K562 (cell line): ENCODE results near the gene ALG8. TPM values are rescaled to one million over a fixed set of nuclear protein-coding genes. Genes with fewer than 3 reads are reported as not detected.
A peak's percentile ranks its signal among the peaks of the same experiment; 100 is the strongest.

Experiments
- ATAC-seq: fragments of 200-7000 bp; cut with Tn5 transposase; 3 replicates; pipeline ENCODE4 v1.9.1; 2020; ENCODE audit warnings: moderate library complexity
- BruUV-seq: library from RNA; stranded (reverse); fragments of 400-500 nt; replicated peaks from 2 replicates; lab custom pipeline; 2021; lab: Mats Ljungman, UMichigan
- CTCF ChIA-PET: fragments of 300-600 bp; formaldehyde crosslinking; extraction: SDS; loops from one replicate; lab custom pipeline; 2021; ENCODE audit warnings: low intra/inter-chr PET ratio; lab: Yijun Ruan, JAX
- POLR2A ChIA-PET: fragments of 300-600, 350-650 bp; sonication (Branson Sonifier 250); formaldehyde crosslinking; extraction: SDS; loops from one replicate; lab custom pipeline; 2021; ENCODE audit warnings: antibody characterized with exemption, inconsistent platforms; lab: Yijun Ruan, JAX
- DNase-seq, 4 experiments: peaks; one replicate each; pipeline versions ENCODE4 v3.0.0 to v3.0.0-alpha.2; 2011 to 2018; ENCODE audit warnings: low spot score in 3 of 4, mixed read lengths in 3 of 4; ENCODE audit errors: extremely low read depth in 1 of 4
- FAIRE-seq: peaks from 2 replicates; lab custom pipeline; 2011; peaks lifted over from hg19 to GRCh38; lab: Jason Lieb, UNC
- H2AFZ ChIP-seq: 2 replicates; pipeline ENCODE4 v1.6.0; 2011; ENCODE audit warnings: low read depth, low read length, control low read depth, inconsistent platforms
- H3K27ac ChIP-seq: fragments of 200-600 bp; 3 replicates; pipeline ENCODE4 v1.8.0; 2011; ENCODE audit warnings: low read depth, mild to moderate bottlenecking, control low read depth, inconsistent platforms, low read length, moderate library complexity, mixed read lengths; ENCODE audit errors: extremely low read depth
- H3K27me3 ChIP-seq, 2 experiments: fragments of 300-600 bp in 1 of 2; 2 replicates in 1 of 2; 3 replicates in 1 of 2; pipeline versions ENCODE4 v1.6.0 to v1.8.0; 2011; ENCODE audit warnings: inconsistent platforms in 2 of 2, low read length in 2 of 2, mild to moderate bottlenecking in 1 of 2, mixed read lengths in 1 of 2, moderate library complexity in 1 of 2; ENCODE audit not compliant: control insufficient read depth in 2 of 2, insufficient read depth in 2 of 2
- H3K36me3 ChIP-seq: fragments of 300-600 bp; 3 replicates; pipeline ENCODE4 v1.8.0; 2011; ENCODE audit warnings: mild to moderate bottlenecking, low read length, inconsistent platforms; ENCODE audit not compliant: control insufficient read depth, insufficient read depth
- H3K4me1 ChIP-seq, 2 experiments: fragments of 200-600 bp in 1 of 2; replicated peaks in 1 of 2; 2 replicates in 1 of 2; 3 replicates in 1 of 2; pipeline versions ENCODE4 v1.5.1 to v1.8.0; 2011; ENCODE audit warnings: inconsistent platforms in 2 of 2, low read length in 2 of 2, mild to moderate bottlenecking in 1 of 2, mixed read lengths in 1 of 2, moderate library complexity in 1 of 2; ENCODE audit not compliant: control insufficient read depth in 2 of 2, insufficient read depth in 2 of 2
- H3K4me2 ChIP-seq: 2 replicates; pipeline ENCODE4 v1.6.1; 2011; ENCODE audit warnings: low read length, control low read depth, inconsistent platforms, mixed read lengths; ENCODE audit not compliant: insufficient read depth
- H3K4me3 ChIP-seq: fragments of 200-600 bp; sonication (generic), shearing (Covaris generic); 2 replicates; pipeline ENCODE4 v1.5.1; 2016; ENCODE audit warnings: control low read depth, inconsistent platforms
- H3K79me2 ChIP-seq: fragments of 200-600 bp; 3 replicates; pipeline ENCODE4 v1.8.0; 2011; ENCODE audit warnings: low read length, inconsistent platforms; ENCODE audit not compliant: control insufficient read depth, insufficient read depth
- H3K9ac ChIP-seq, 2 experiments: 2 replicates each; pipeline versions ENCODE4 v1.6.0 to v1.6.1; 2011; ENCODE audit warnings: low read depth in 2 of 2, low read length in 2 of 2, control low read depth in 1 of 2, inconsistent platforms in 1 of 2, mild to moderate bottlenecking in 1 of 2, mixed read lengths in 1 of 2; ENCODE audit not compliant: insufficient read depth in 1 of 2
- H3K9me1 ChIP-seq: one replicate; pipeline ENCODE4 v1.6.0; 2011; ENCODE audit warnings: inconsistent platforms, mild to moderate bottlenecking, low read length, moderate library complexity; ENCODE audit not compliant: control insufficient read depth, insufficient read depth
- H3K9me3 ChIP-seq: replicated peaks from 2 replicates; pipeline ENCODE4 v1.5.1; 2011; ENCODE audit warnings: low read depth, low read length, inconsistent platforms; ENCODE audit not compliant: control insufficient read depth, insufficient read depth
- H4K20me1 ChIP-seq: replicated peaks from 2 replicates; pipeline ENCODE4 v1.6.1; 2011; ENCODE audit warnings: low read length, inconsistent platforms, mixed read lengths; ENCODE audit not compliant: control insufficient read depth, insufficient read depth
- WGBS: fragments of 100-300 bp; shearing (Covaris generic); methylation state at CpG from one replicate; pipeline ENCODE4 v1.1.6; 2016; ENCODE audit warnings: low coverage, mixed read lengths; ENCODE audit not compliant: insufficient coverage; ENCODE audit errors: missing lambda C conversion rate; 5-methylcytosine and 5-hydroxymethylcytosine counted together
- in situ Hi-C: fragments of 300-500 bp; cut with MboI; formaldehyde crosslinking; loops from 4 replicates; pipeline ENCODE4 v1.15.0; 2018; ENCODE audit warnings: inconsistent platforms, mixed read lengths
- intact Hi-C: fragments of 100-400 bp; cut with micrococcal nuclease; formaldehyde crosslinking; loops from 2 replicates; pipeline ENCODE4 v1.14.2; 2022
- polyA plus RNA-seq, 8 experiments: library from polyadenylated mRNA; depleted of rRNA in 4 of 8; stranded (reverse) in 5 of 8; unstranded in 3 of 8; fragments of >200 nt; fragmentation: Nextera tagmentation in 2 of 8; fragmentation: Illumina TruSeq in 1 of 8; extraction: Ambion mirVana in 2 of 8; extraction: Trizol in 1 of 8; gene quantifications; 2 replicates each; pipeline versions ENCODE4 v1.2.1 to v1.2.3, GENCODE V29; 2011 to 2014; ENCODE audit warnings: inconsistent platforms in 1 of 8, missing spikeins in 1 of 8
- total RNA-seq, 7 experiments: library from RNA; depleted of rRNA in 6 of 7; stranded (reverse); fragments of >200 nt in 6 of 7; fragmentation: Illumina TruSeq in 2 of 7; extraction: Trizol in 2 of 7; gene quantifications; 2 replicates each; pipeline versions ENCODE4 v1.2.1 to v1.2.3, GENCODE V29; 2011 to 2021; ENCODE audit warnings: low replicate concordance in 1 of 7
- TF ChIP-seq, protein P1 (sequence below): sonication (generic); formaldehyde crosslinking; IDR thresholded peaks from 2 replicates; pipeline ENCODE4 v1.8.0; 2022; ENCODE audit warnings: mild to moderate bottlenecking, missing genetic modification reagents
- TF ChIP-seq, protein P2 (sequence below): fragments of 450-650 bp; formaldehyde crosslinking; IDR thresholded peaks from 2 replicates; pipeline ENCODE4 v1.4.0; 2020; ENCODE audit warnings: mild to moderate bottlenecking, moderate library complexity
- TF ChIP-seq, protein P3 (sequence below): fragments of 450-650 bp; IDR thresholded peaks from 2 replicates; pipeline ENCODE4 v1.6.1; 2016; ENCODE audit warnings: mild to moderate bottlenecking, moderate library complexity
- TF ChIP-seq, protein P4 (sequence below): fragments of 250-450 bp; sonication (Bioruptor Pico); IDR thresholded peaks from 2 replicates; pipeline ENCODE4 v1.5.1; 2021; ENCODE audit warnings: mild to moderate bottlenecking

The ALG8 gene
- total and polyA plus RNA-seq, 9 of the 15 experiments (the other 6 are each of a cell fraction or from before 2014, with no cell fraction given), result 59.3 to 189 (median 106) TPM

DNA sequence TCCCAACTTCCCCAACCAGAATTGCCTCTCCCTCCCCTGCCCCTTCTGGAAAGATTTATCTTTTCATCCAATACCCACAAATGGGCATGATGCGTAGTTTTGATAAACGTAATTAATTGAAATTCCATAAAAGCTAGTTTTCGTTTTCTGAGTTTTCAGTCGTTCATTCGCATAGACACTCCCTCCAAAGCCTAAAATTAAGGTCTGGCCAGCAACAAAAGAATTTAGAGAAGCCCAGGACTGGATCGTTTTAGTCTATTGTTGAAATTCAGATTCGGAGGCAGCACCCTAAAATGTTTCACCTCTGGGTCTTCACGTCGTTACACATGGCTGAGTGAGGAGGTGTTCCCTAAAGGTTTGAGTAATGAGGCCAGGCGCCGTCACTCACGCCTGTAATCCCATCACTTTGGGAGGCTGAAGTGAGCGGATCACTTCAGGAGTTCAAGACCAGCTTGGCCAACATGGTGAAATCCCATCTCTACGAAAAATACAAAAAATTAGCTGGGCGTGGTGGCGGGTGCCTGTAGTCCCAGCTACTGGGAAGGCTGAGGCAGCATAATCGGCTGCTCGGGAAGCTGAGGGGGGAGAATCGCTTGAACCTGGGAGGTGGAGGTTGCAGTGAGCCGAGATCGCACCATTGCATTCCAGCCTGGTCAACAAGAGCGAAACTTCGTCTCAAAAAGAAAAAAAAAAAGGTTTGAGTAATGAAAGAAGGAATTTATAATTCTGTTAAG, 59.2 kb downstream of the ALG8 start:
- ChIA-PET CTCF (interaction anchor here (0.7 kb wide), 1 partner anchor 34 kb away, joined by 3 read pairs; no protein-coding TSS in a partner anchor), POLR2A (interaction anchor here (0.6 to 2.9 kb wide), 8 partner anchors 8 to 959 kb away, joined by 3 to 12 read pairs (median 4); partner anchors contain the start of gene ALG8)
- DNase-seq, result peak in 1 of 4 experiments; percentile 43
- Histone ChIP-seq H3K9me1 (no peaks in the 10 kb centered on the region), H4K20me1 (peaks cover 9% of the 10 kb centered on the region; the same call in 1 of the 2 replicates), H3K9me3 (no peaks in the 10 kb centered on the region), H2AFZ (peak overlapping the region; percentile 95), H3K4me3 (peak overlapping the region; percentile 92), H3K9ac (peak overlapping the region; percentile 91 to 99), H3K79me2 (peaks cover 55% of the 10 kb centered on the region), H3K27me3 (no peaks in the 10 kb centered on the region), H3K4me1 (peaks cover 23 to 31% of the 10 kb centered on the region in 2 experiments), H3K36me3 (peaks cover 29% of the 10 kb centered on the region), H3K27ac (peak overlapping the region; percentile 90), H3K4me2 (peak overlapping the region; percentile 99)
- TSS peak; percentile 88 for BruUV-seq
- FAIRE-seq, result no peak
- ATAC-seq, result peak; percentile 12
- intact Hi-C loops (loop anchor here (10.0 kb wide), 1 partner anchor 215 kb away; no protein-coding TSS in a partner anchor), in situ Hi-C loops (no loop called here)
- WGBS, result 4% methylated on average over 23 of the region's 23 CpGs
- TF ChIP-seq, protein P1, sequence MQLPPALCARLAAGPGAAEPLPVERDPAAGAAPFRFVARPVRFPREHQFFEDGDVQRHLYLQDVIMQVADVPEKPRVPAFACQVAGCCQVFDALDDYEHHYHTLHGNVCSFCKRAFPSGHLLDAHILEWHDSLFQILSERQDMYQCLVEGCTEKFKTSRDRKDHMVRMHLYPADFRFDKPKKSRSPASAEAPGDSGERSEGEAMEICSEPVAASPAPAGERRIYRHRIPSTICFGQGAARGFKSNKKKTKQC (CRISPR knock-in tag), result no peak
- TF ChIP-seq, protein P2, sequence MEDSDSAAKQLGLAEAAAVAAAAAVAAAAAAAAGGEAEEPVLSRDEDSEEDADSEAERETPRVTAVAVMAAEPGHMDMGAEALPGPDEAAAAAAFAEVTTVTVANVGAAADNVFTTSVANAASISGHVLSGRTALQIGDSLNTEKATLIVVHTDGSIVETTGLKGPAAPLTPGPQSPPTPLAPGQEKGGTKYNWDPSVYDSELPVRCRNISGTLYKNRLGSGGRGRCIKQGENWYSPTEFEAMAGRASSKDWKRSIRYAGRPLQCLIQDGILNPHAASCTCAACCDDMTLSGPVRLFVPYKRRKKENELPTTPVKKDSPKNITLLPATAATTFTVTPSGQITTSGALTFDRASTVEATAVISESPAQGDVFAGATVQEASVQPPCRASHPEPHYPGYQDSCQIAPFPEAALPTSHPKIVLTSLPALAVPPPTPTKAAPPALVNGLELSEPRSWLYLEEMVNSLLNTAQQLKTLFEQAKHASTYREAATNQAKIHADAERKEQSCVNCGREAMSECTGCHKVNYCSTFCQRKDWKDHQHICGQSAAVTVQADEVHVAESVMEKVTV, result no peak
- TF ChIP-seq, protein P3, sequence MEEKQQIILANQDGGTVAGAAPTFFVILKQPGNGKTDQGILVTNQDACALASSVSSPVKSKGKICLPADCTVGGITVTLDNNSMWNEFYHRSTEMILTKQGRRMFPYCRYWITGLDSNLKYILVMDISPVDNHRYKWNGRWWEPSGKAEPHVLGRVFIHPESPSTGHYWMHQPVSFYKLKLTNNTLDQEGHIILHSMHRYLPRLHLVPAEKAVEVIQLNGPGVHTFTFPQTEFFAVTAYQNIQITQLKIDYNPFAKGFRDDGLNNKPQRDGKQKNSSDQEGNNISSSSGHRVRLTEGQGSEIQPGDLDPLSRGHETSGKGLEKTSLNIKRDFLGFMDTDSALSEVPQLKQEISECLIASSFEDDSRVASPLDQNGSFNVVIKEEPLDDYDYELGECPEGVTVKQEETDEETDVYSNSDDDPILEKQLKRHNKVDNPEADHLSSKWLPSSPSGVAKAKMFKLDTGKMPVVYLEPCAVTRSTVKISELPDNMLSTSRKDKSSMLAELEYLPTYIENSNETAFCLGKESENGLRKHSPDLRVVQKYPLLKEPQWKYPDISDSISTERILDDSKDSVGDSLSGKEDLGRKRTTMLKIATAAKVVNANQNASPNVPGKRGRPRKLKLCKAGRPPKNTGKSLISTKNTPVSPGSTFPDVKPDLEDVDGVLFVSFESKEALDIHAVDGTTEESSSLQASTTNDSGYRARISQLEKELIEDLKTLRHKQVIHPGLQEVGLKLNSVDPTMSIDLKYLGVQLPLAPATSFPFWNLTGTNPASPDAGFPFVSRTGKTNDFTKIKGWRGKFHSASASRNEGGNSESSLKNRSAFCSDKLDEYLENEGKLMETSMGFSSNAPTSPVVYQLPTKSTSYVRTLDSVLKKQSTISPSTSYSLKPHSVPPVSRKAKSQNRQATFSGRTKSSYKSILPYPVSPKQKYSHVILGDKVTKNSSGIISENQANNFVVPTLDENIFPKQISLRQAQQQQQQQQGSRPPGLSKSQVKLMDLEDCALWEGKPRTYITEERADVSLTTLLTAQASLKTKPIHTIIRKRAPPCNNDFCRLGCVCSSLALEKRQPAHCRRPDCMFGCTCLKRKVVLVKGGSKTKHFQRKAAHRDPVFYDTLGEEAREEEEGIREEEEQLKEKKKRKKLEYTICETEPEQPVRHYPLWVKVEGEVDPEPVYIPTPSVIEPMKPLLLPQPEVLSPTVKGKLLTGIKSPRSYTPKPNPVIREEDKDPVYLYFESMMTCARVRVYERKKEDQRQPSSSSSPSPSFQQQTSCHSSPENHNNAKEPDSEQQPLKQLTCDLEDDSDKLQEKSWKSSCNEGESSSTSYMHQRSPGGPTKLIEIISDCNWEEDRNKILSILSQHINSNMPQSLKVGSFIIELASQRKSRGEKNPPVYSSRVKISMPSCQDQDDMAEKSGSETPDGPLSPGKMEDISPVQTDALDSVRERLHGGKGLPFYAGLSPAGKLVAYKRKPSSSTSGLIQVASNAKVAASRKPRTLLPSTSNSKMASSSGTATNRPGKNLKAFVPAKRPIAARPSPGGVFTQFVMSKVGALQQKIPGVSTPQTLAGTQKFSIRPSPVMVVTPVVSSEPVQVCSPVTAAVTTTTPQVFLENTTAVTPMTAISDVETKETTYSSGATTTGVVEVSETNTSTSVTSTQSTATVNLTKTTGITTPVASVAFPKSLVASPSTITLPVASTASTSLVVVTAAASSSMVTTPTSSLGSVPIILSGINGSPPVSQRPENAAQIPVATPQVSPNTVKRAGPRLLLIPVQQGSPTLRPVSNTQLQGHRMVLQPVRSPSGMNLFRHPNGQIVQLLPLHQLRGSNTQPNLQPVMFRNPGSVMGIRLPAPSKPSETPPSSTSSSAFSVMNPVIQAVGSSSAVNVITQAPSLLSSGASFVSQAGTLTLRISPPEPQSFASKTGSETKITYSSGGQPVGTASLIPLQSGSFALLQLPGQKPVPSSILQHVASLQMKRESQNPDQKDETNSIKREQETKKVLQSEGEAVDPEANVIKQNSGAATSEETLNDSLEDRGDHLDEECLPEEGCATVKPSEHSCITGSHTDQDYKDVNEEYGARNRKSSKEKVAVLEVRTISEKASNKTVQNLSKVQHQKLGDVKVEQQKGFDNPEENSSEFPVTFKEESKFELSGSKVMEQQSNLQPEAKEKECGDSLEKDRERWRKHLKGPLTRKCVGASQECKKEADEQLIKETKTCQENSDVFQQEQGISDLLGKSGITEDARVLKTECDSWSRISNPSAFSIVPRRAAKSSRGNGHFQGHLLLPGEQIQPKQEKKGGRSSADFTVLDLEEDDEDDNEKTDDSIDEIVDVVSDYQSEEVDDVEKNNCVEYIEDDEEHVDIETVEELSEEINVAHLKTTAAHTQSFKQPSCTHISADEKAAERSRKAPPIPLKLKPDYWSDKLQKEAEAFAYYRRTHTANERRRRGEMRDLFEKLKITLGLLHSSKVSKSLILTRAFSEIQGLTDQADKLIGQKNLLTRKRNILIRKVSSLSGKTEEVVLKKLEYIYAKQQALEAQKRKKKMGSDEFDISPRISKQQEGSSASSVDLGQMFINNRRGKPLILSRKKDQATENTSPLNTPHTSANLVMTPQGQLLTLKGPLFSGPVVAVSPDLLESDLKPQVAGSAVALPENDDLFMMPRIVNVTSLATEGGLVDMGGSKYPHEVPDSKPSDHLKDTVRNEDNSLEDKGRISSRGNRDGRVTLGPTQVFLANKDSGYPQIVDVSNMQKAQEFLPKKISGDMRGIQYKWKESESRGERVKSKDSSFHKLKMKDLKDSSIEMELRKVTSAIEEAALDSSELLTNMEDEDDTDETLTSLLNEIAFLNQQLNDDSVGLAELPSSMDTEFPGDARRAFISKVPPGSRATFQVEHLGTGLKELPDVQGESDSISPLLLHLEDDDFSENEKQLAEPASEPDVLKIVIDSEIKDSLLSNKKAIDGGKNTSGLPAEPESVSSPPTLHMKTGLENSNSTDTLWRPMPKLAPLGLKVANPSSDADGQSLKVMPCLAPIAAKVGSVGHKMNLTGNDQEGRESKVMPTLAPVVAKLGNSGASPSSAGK, result no peak
- TF ChIP-seq, protein P4, sequence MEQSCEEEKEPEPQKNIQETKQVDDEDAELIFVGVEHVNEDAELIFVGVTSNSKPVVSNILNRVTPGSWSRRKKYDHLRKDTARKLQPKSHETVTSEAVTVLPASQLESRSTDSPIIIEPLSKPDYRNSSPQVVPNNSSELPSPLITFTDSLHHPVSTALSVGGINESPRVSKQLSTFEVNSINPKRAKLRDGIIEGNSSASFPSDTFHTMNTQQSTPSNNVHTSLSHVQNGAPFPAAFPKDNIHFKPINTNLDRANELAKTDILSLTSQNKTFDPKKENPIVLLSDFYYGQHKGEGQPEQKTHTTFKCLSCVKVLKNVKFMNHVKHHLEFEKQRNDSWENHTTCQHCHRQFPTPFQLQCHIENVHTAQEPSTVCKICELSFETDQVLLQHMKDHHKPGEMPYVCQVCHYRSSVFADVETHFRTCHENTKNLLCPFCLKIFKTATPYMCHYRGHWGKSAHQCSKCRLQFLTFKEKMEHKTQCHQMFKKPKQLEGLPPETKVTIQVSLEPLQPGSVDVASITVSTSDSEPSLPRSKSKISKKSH, result no peak
